Naive thymus-derived CD4-positive, alpha-beta T cell (primary cell): Measurements from ENCODE around the gene AGTPBP1. TPM values are rescaled to one million over a fixed set of nuclear protein-coding genes. Genes with fewer than 3 reads are reported as not detected.
A peak's percentile ranks its signal among the peaks of the same experiment; 100 is the strongest.

Experiments used
- ATAC-seq: fragments of 150-1000 bp; cut with Tn5 transposase; 2 replicates; pipeline ENCODE4 v1.10.0; 2021; ENCODE audit warnings: mild to moderate bottlenecking, moderate library complexity
- CTCF ChIA-PET: fragments of 350-600 bp; sonication (Branson Sonifier 250); formaldehyde crosslinking; loops from one replicate; lab custom pipeline; 2021; ENCODE audit warnings: antibody characterized with exemption; lab: Charles Lee
- POLR2A ChIA-PET: fragments of 350-600 bp; sonication (Branson Sonifier 250); formaldehyde crosslinking; loops from one replicate; lab custom pipeline; 2021; ENCODE audit warnings: antibody characterized with exemption, inconsistent platforms; lab: Charles Lee
- DNase-seq, 9 donors: peaks; one replicate each; pipeline versions ENCODE4 v3.0.0 to v3.0.0-alpha.2; 2020 to 2022; ENCODE audit warnings: mixed read lengths in 1 of 9
- H3K27ac ChIP-seq: one replicate; pipeline ENCODE4 v1.7.0; 2013; ENCODE audit warnings: mild to moderate bottlenecking, low read depth, low read length, moderate library complexity
- H3K27me3 ChIP-seq, 2 donors: one replicate each; pipeline ENCODE4 v1.7.0; 2013; ENCODE audit warnings: low read length in 2 of 2, mild to moderate bottlenecking in 2 of 2, moderate library complexity in 2 of 2; ENCODE audit not compliant: control insufficient read depth in 2 of 2, insufficient read depth in 2 of 2
- H3K36me3 ChIP-seq, 3 experiments: 1 replicate in 2 of 3; 2 replicates in 1 of 3; pipeline ENCODE4 v1.7.0; 2013; ENCODE audit warnings: low read length in 3 of 3, mild to moderate bottlenecking in 3 of 3, moderate library complexity in 1 of 3; ENCODE audit not compliant: insufficient read depth in 3 of 3, control insufficient read depth in 2 of 3
- H3K4me1 ChIP-seq, 2 donors: one replicate each; pipeline ENCODE4 v1.7.0; 2013; ENCODE audit warnings: low read length in 2 of 2, mild to moderate bottlenecking in 2 of 2, moderate library complexity in 1 of 2; ENCODE audit not compliant: control insufficient read depth in 2 of 2, insufficient read depth in 2 of 2
- H3K4me3 ChIP-seq: 2 replicates; pipeline ENCODE4 v1.7.0; 2013; ENCODE audit warnings: mild to moderate bottlenecking, low read length
- H3K9me3 ChIP-seq, 3 experiments: 1 replicate in 2 of 3; 2 replicates in 1 of 3; pipeline ENCODE4 v1.7.0; 2013; ENCODE audit warnings: low read length in 3 of 3; ENCODE audit not compliant: control insufficient read depth in 2 of 3
- H3K27ac Mint-ChIP-seq, 9 donors: one replicate each; pipeline ENCODE4 v1.8.0; 2020 to 2022; ENCODE audit warnings: mixed read lengths in 9 of 9, mild to moderate bottlenecking in 8 of 9, moderate library complexity in 5 of 9, inconsistent platforms in 2 of 9
- H3K27me3 Mint-ChIP-seq, 5 donors: one replicate each; pipeline ENCODE4 v1.8.0; 2021 to 2022; ENCODE audit warnings: mixed read lengths in 5 of 5, mild to moderate bottlenecking in 1 of 5
- H3K36me3 Mint-ChIP-seq, 5 donors: one replicate each; pipeline ENCODE4 v1.8.0; 2020 to 2022; ENCODE audit warnings: mixed read lengths in 5 of 5, mild to moderate bottlenecking in 3 of 5, inconsistent platforms in 1 of 5
- H3K4me1 Mint-ChIP-seq, 7 donors: one replicate each; pipeline ENCODE4 v1.8.0; 2020 to 2022; ENCODE audit warnings: mixed read lengths in 7 of 7, mild to moderate bottlenecking in 3 of 7, inconsistent platforms in 1 of 7
- H3K4me3 Mint-ChIP-seq, 10 donors: one replicate each; pipeline ENCODE4 v1.8.0; 2020 to 2022; ENCODE audit warnings: mild to moderate bottlenecking in 10 of 10, mixed read lengths in 10 of 10, moderate library complexity in 6 of 10, inconsistent platforms in 2 of 10
- H3K9me3 Mint-ChIP-seq, 11 donors: one replicate each; pipeline ENCODE4 v1.8.0; 2020 to 2022; ENCODE audit warnings: mixed read lengths in 11 of 11, mild to moderate bottlenecking in 4 of 11, inconsistent platforms in 1 of 11, moderate library complexity in 1 of 11
- intact Hi-C, 2 donors: fragments of 100-400 bp; cut with micrococcal nuclease; formaldehyde crosslinking; loops; one replicate each; pipeline ENCODE4 v1.15.1; 2023
- polyA plus RNA-seq, 2 donors: library from polyadenylated mRNA; unstranded; fragments of 300-500 nt; fragmentation: Illumina TruSeq; gene quantifications; one replicate each; pipeline ENCODE4 v1.2.3, GENCODE V29; 2021
- total RNA-seq, 6 experiments: library from RNA in 5 of 6; stranded (reverse) in 5 of 6; gene quantifications; 1 replicate in 5 of 6; 2 replicates in 1 of 6; pipeline ENCODE4 v1.2.3 and lab custom pipeline; 2021 to 2026

The AGTPBP1 gene
- total and polyA plus RNA-seq, 7 experiments from 2014 or later = 28.2 to 85.7 (median 44.6) TPM

DNA sequence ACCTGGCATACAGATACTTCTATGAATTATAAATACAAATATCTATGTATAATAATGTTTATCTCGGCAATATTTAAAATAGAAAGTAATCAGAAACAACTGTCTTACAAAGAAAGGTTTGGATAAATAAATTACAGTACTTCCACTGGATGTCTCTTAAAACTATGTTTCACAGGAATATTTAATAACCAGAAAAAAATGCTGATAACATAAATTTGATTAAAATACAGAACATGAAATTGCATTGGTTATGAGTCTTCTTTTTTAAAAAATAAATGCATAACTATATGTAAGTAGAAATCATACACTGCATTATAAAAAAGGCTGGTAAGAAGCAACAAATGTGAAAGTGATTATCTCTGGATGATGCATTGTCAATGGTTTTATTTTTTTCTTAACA is 126.0 kb downstream of the AGTPBP1 start:
- Histone ChIP-seq H3K36me3 (no peaks in the 10 kb centered on the region), H3K4me1 (no peaks in the 10 kb centered on the region), H3K4me3 (no peak overlapping the region), H3K27me3 (no peaks in the 10 kb centered on the region), H3K27ac (no peak overlapping the region), H3K9me3 (no peaks in the 10 kb centered on the region)
- Mint-ChIP-seq H3K27me3 (no peaks in the 10 kb centered on the region), H3K4me3 (no peak overlapping the region), H3K36me3 (peaks cover 0 to 23% (median 12%) of the 10 kb centered on the region in 5 donors), H3K4me1 (peaks cover 0 to 5% (median 0%) of the 10 kb centered on the region in 7 donors), H3K27ac (peak overlapping the region in 1 of 9 donors; percentile 54), H3K9me3 (no peaks in the 10 kb centered on the region)
- POLR2A ChIA-PET = no interaction called here
- intact Hi-C loops = no loop called here
- ATAC-seq (no peak), DNase-seq (no peak)
- CTCF ChIA-PET = no interaction called here

DNA sequence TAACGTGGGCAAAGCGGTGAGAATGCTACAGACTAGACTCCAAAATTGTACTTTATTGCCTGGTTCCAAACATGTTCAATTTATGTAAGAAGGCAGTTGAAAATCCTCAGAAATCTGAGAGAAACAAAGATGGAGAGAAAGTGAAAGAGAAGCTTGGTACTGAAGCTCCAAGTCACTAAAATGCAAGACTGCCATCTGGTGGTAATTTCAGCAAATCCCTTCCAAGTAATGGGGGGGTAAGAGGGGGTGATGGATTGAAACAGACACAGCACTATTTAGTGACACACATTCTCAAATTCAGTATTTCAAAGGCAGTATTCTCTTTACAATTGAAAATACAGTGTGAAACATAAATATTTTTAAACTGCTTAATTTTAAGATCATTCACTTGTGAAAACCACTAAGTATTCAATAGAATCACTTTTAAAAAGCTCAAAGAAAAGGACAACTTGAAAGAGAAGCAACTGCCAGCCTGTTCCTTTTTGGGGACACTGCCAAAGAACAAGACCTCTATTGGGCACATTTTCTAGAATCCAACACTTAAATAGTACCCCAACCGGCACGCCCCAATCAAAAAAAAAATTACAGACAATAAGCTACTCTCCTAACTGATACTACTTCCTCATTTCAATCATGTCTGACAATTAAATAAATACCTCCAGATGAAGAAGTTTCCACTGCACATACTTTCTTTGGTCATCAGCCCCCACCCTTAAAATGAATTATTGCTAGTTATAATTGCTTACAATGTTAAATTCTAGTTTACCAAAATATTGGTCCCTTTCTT is 131.5 kb downstream of the AGTPBP1 start:
- ATAC-seq = peak; percentile 94
- intact Hi-C loops = loop anchor here (1.0 to 5.0 kb wide), 4 partner anchors 19 to 1673 kb away; no protein-coding TSS in a partner anchor
- Histone ChIP-seq H3K4me1 (no peaks in the 10 kb centered on the region), H3K27me3 (no peaks in the 10 kb centered on the region), H3K4me3 (no peak overlapping the region), H3K27ac (no peak overlapping the region), H3K9me3 (no peaks in the 10 kb centered on the region), H3K36me3 (no peaks in the 10 kb centered on the region)
- Mint-ChIP-seq H3K27ac (peak overlapping the region in 7 of 9 donors; percentile 5 to 86 (median 68)), H3K4me1 (peaks cover 0 to 25% (median 9%) of the 10 kb centered on the region in 7 donors), H3K27me3 (no peaks in the 10 kb centered on the region), H3K36me3 (peaks cover 0 to 18% (median 5%) of the 10 kb centered on the region in 5 donors), H3K4me3 (peak overlapping the region in 7 of 10 donors; percentile 1 to 66 (median 56)), H3K9me3 (no peaks in the 10 kb centered on the region)
- ChIA-PET POLR2A (interaction anchor here (1.3 kb wide), 1 partner anchor 131 kb away, joined by 5 read pairs; no protein-coding TSS in a partner anchor), CTCF (interaction anchor here (0.6 to 2.6 kb wide), 9 partner anchors 9 to 1213 kb away, joined by 3 to 8 read pairs (median 4); no protein-coding TSS in a partner anchor)
- peak in 7 of 9 donors; percentile 37 to 70 (median 63) for DNase-seq

DNA sequence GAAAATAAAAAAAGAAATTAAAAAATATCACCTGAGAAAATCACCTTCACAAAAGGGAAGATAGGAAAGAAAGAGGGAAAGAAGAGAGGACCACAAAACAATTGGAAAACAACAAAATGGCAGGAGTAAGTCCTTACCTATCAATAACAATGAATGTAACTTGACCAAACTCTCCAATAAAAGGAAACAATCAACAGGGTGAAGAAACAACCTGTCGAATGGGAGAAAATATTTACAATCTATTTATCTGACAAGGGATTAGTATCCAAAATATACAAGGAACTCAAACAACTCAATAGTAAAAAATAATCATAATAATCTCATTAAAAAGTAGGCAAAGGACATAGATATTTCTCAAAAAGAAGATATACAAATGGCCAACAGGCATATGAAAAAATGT is 135.8 kb downstream of the AGTPBP1 start:
- DNase-seq (no peak), ATAC-seq (no peak)
- Mint-ChIP-seq H3K4me1 (peaks cover 6 to 33% (median 22%) of the 10 kb centered on the region in 7 donors), H3K27ac (no peak overlapping the region), H3K9me3 (no peaks in the 10 kb centered on the region), H3K4me3 (no peak overlapping the region), H3K36me3 (peaks cover 9 to 49% (median 31%) of the 10 kb centered on the region in 5 donors), H3K27me3 (no peaks in the 10 kb centered on the region)
- ChIA-PET CTCF (no interaction called here), POLR2A (no interaction called here)
- Histone ChIP-seq H3K4me3 (no peak overlapping the region), H3K36me3 (peaks cover 0 to 13% (median 0%) of the 10 kb centered on the region in 3 experiments), H3K27ac (no peak overlapping the region), H3K27me3 (no peaks in the 10 kb centered on the region), H3K4me1 (no peaks in the 10 kb centered on the region), H3K9me3 (no peaks in the 10 kb centered on the region)
- intact Hi-C loops = no loop called here

DNA sequence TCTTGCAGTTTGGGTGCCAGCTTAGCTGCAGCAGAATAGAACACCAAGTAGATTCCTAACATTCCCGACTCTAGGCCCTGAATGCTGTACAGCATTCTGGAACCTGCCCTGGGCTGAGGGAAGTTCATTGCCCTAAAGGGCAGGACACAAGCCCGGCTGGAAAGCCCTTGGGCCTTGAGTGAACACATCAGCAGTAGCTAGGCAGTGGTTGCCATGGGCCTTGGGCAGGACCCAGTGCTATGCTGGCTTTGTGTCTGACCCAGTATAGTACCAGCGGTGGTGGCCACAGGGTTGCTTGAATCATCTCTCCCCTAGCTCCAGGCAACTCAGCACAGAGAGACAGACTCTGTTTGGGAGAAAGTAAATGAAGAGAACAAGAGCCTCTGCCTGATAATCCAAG is 137.8 kb downstream of the AGTPBP1 start:
- intact Hi-C loops = no loop called here
- Histone ChIP-seq H3K4me3 (no peak overlapping the region), H3K9me3 (no peaks in the 10 kb centered on the region), H3K4me1 (no peaks in the 10 kb centered on the region), H3K36me3 (peaks cover 0 to 13% (median 0%) of the 10 kb centered on the region in 3 experiments), H3K27ac (no peak overlapping the region), H3K27me3 (no peaks in the 10 kb centered on the region)
- no peak overlapping the region for H3K4me3 Mint-ChIP-seq
- H3K36me3 Mint-ChIP-seq = peaks cover 9 to 58% (median 36%) of the 10 kb centered on the region in 5 donors
- no peak overlapping the region for H3K27ac Mint-ChIP-seq
- peaks cover 6 to 28% (median 19%) of the 10 kb centered on the region in 7 donors for H3K4me1 Mint-ChIP-seq
- H3K27me3 Mint-ChIP-seq = no peaks in the 10 kb centered on the region
- H3K9me3 Mint-ChIP-seq = no peaks in the 10 kb centered on the region
- ATAC-seq (no peak), DNase-seq (no peak)
- POLR2A ChIA-PET = no interaction called here
- CTCF ChIA-PET = no interaction called here

DNA sequence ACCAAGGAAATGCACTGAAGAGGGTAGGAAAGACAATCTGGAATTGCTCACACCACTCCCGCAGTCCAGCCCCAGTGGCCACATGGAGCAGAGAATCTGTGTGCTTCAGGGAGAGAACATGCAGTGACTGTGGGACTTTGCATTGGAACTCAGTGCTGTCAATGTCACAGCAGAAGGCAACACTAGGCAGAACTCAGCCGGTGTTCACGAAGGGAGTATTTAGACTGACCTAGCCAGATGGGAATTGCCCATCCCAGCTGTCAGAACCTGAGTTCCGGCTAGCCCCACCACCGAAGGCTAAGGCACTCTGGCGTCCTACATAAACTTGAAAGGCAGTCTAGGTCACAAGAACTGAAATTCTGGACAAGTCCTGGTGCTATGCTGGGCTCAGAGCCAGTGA is 139.0 kb downstream of the AGTPBP1 start:
- Mint-ChIP-seq H3K36me3 (peaks cover 9 to 65% (median 36%) of the 10 kb centered on the region in 5 donors), H3K27me3 (no peaks in the 10 kb centered on the region), H3K4me1 (peaks cover 5 to 24% (median 19%) of the 10 kb centered on the region in 7 donors), H3K4me3 (no peak overlapping the region), H3K9me3 (no peaks in the 10 kb centered on the region), H3K27ac (no peak overlapping the region)
- Histone ChIP-seq H3K27me3 (no peaks in the 10 kb centered on the region), H3K9me3 (no peaks in the 10 kb centered on the region), H3K4me3 (no peak overlapping the region), H3K27ac (no peak overlapping the region), H3K36me3 (peaks cover 0 to 13% (median 0%) of the 10 kb centered on the region in 3 experiments), H3K4me1 (no peaks in the 10 kb centered on the region)
- ChIA-PET CTCF (no interaction called here), POLR2A (no interaction called here)
- intact Hi-C loops = no loop called here
- DNase-seq = no peak
- ATAC-seq = no peak

DNA sequence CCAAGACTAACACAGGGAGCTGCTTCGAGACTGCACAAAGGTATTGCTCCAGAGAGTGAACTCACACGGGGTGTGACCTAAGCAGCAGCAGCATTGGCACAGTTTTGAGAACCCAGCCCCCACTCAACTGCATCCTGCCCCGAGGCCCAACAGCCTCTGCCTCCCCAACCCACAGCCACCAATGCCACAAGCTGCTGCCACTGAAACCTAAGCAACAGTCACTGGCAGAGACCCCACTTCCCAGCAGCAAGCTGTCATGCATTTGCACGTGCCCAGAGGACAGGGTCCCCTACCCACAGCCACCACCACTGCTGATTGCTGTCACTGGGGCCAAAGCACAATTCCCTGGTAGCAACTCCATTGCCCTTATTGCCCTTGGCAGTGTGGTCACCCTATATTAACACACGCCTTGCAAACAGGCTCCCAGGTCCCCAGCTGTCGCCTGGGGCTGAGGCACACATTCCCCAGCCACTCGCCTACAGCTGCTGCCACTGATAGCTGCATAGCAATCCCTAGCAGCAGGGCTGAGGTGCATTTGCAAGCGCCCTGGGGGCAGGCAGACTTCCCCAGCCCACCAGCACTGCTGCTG is 141.0 kb downstream of the AGTPBP1 start:
- intact Hi-C loops = no loop called here
- Histone ChIP-seq H3K36me3 (peaks cover 0 to 13% (median 0%) of the 10 kb centered on the region in 3 experiments), H3K9me3 (no peaks in the 10 kb centered on the region), H3K27ac (no peak overlapping the region), H3K4me1 (no peaks in the 10 kb centered on the region), H3K4me3 (no peak overlapping the region), H3K27me3 (no peaks in the 10 kb centered on the region)
- Mint-ChIP-seq H3K27ac (peak overlapping the region in 1 of 9 donors; percentile 14), H3K36me3 (peaks cover 9 to 62% (median 40%) of the 10 kb centered on the region in 5 donors), H3K9me3 (no peaks in the 10 kb centered on the region), H3K4me1 (peaks cover 5 to 24% (median 19%) of the 10 kb centered on the region in 7 donors), H3K4me3 (peak overlapping the region in 1 of 10 donors; percentile 51), H3K27me3 (no peaks in the 10 kb centered on the region)
- ChIA-PET CTCF (interaction anchor here (0.7 to 1.8 kb wide), 3 partner anchors 9 to 22 kb away, joined by 3 to 6 read pairs (median 4); no protein-coding TSS in a partner anchor), POLR2A (no interaction called here)
- no peak for DNase-seq
- ATAC-seq = peak; percentile 65
